ENCODE measurements around the gene CDK17. TPM values are rescaled to one million over a fixed set of nuclear protein-coding genes. Genes with fewer than 3 reads are reported as not detected.

The CDK17 gene
- total and polyA plus RNA-seq, 2 experiments from 2014 or later = 29.3 to 62.7 TPM

DNA sequence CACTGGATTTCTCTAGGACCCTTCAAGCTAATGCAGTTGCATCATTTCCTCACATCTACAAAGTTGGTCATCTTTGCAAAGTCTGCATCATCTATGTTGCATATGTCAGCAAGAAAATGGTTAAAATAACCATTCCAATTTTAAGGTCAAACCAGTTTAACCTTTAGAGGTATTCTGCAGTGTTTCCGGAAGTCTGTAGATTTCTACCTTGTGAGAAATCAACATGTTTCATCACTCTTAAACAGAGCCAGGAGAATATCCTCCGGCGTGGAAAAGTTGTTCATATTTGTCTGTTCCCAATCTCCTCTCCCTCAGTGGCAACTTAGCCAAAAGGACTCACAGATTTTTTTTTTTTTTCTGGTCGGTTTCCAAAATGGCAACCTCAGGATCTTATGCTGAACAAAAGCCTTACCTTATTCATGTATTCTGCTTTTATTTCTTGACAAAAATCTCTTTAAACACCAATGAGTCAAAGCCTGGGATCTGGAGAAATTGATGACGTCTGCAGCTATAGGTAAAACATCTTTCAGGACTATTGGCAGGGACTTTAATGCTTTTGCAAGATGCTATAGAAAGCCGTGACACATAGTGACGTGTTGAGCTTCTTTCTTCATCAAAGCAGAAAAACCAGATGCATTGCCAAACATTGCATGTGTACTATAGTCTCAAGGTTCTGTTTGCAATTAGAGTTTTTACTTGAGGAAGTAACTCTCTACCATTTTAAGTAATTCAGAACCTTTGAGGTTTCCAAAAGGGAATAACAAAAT is 16.0 kb upstream of the CDK17 start:
- peak overlapping the region; percentile 17; the same call in 1 of the 2 replicates for H2AFZ ChIP-seq
- H3K27me3 ChIP-seq (replicated peaks; ENCODE audit: insufficient read depth) = no peaks in the 10 kb centered on the region
- H3K9me2 ChIP-seq (ENCODE audit: insufficient read depth) = no peaks in the 10 kb centered on the region
- no peaks in the 10 kb centered on the region for H4K20me1 ChIP-seq (ENCODE audit: insufficient read depth)
- TF ChIP-seq EZH2phosphoT487 (IDR thresholded peaks at IDR 0.05; ENCODE audit: insufficient read depth, low read depth) = no peak
- TF ChIP-seq EZH2 (IDR thresholded peaks at IDR 0.05; ENCODE audit: insufficient read depth, poor library complexity, severe bottlenecking) = no peak
- H3K4me3 ChIP-seq = peak overlapping the region; percentile 34
- H3K36me3 ChIP-seq (ENCODE audit: low read depth) = no peaks in the 10 kb centered on the region
- peak overlapping the region; percentile 88 for H3K27ac ChIP-seq
- 2 to 5% methylated on average over 7 of the region's 7 CpGs for WGBS, 2 experiments (ENCODE audit: low coverage in 1 of 2, low lambda C conversion rate in 2 of 2, missing lambda C conversion rate in 2 of 2)
- peaks cover 37% of the 10 kb centered on the region for H3F3A ChIP-seq (ENCODE audit: insufficient read depth)
- H3K4me1 ChIP-seq (ENCODE audit: insufficient read depth) = peaks cover 34% of the 10 kb centered on the region
- H3K9me3 ChIP-seq (ENCODE audit: low read depth) = no peaks in the 10 kb centered on the region
- peak; percentile 97 for DNase-seq
- peak overlapping the region; percentile 60 for H3K9ac ChIP-seq
- in situ Hi-C loops (cut with MboI) = no loop called here
- H3K79me2 ChIP-seq (ENCODE audit: insufficient read depth) = no peaks in the 10 kb centered on the region
- peak overlapping the region; percentile 45 for H3K4me2 ChIP-seq (ENCODE audit: unreplicated experiment)

DNA sequence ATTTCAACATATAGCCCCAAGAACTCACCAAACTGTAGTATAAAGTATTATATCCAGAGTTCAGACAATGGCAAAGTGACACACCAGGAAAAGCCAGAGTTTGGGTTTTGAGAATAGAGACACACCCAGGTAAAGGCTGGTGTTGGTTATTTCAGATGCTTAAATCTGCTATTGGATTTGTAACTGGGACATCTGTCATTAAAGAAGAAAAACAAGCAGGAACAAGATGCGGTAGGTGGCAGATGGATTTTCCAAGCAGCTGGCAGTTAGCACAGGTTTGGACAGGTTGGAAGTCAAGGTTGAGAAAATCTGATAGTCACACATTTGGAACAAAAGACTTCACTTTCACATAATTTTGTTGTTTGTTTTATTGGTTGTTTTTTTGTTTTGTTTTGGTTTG is 14.4 kb upstream of the CDK17 start:
- Histone ChIP-seq H3K36me3 (ENCODE audit: low read depth) (no peaks in the 10 kb centered on the region), H3K27me3 (replicated peaks; ENCODE audit: insufficient read depth) (no peaks in the 10 kb centered on the region), H4K20me1 (ENCODE audit: insufficient read depth) (no peaks in the 10 kb centered on the region), H2AFZ (no peak overlapping the region), H3K4me3 (no peak overlapping the region), H3K9ac (no peak overlapping the region), H3K27ac (no peak overlapping the region), H3K9me3 (ENCODE audit: low read depth) (no peaks in the 10 kb centered on the region), H3K4me2 (ENCODE audit: unreplicated experiment) (no peak overlapping the region), H3K4me1 (ENCODE audit: insufficient read depth) (peaks cover 24% of the 10 kb centered on the region), H3K79me2 (ENCODE audit: insufficient read depth) (no peaks in the 10 kb centered on the region), H3F3A (ENCODE audit: insufficient read depth) (peaks cover 25% of the 10 kb centered on the region), H3K9me2 (ENCODE audit: insufficient read depth) (no peaks in the 10 kb centered on the region)
- no peak for TF ChIP-seq EZH2phosphoT487 (IDR thresholded peaks at IDR 0.05; ENCODE audit: insufficient read depth, low read depth)
- TF ChIP-seq EZH2 (IDR thresholded peaks at IDR 0.05; ENCODE audit: insufficient read depth, poor library complexity, severe bottlenecking) = no peak
- no peak for DNase-seq
- in situ Hi-C loops (cut with MboI) = no loop called here
- WGBS, 2 experiments (ENCODE audit: low coverage in 1 of 2, low lambda C conversion rate in 2 of 2, missing lambda C conversion rate in 2 of 2) = 93 to 100% methylated on average over 1 of the region's 1 CpG

DNA sequence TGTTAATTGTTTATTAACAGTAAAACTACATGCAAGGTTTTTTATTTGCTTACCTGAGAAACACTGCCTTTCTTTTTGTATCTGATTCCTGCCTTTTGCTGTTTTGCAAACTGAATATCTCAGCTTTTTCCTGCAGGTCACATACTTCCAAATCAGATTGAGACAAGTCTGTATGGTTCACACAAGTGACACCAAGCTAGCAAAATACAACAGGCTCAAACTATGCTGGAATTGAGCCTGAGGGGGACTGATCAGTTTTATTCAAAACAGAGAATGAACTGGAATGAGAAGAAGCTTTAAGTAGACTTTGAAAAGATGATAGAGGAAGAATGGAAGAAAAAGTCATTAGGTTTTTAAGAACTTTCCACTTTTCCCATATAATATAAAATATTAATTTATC is 12.2 kb upstream of the CDK17 start:
- H3K9me3 ChIP-seq (ENCODE audit: low read depth) = no peaks in the 10 kb centered on the region
- H3K79me2 ChIP-seq (ENCODE audit: insufficient read depth) = no peaks in the 10 kb centered on the region
- TF ChIP-seq EZH2phosphoT487 (IDR thresholded peaks at IDR 0.05; ENCODE audit: insufficient read depth, low read depth) (no peak), EZH2 (IDR thresholded peaks at IDR 0.05; ENCODE audit: insufficient read depth, poor library complexity, severe bottlenecking) (no peak)
- H3K4me2 ChIP-seq (ENCODE audit: unreplicated experiment) = no peak overlapping the region
- no peak for DNase-seq
- H3F3A ChIP-seq (ENCODE audit: insufficient read depth) = peaks cover 25% of the 10 kb centered on the region
- H4K20me1 ChIP-seq (ENCODE audit: insufficient read depth) = no peaks in the 10 kb centered on the region
- H3K27ac ChIP-seq = no peak overlapping the region
- in situ Hi-C loops (cut with MboI) = no loop called here
- no peak overlapping the region for H2AFZ ChIP-seq
- H3K4me3 ChIP-seq = no peak overlapping the region
- H3K27me3 ChIP-seq (replicated peaks; ENCODE audit: insufficient read depth) = no peaks in the 10 kb centered on the region
- peaks cover 23% of the 10 kb centered on the region for H3K4me1 ChIP-seq (ENCODE audit: insufficient read depth)
- no peaks in the 10 kb centered on the region for H3K36me3 ChIP-seq (ENCODE audit: low read depth)
- H3K9me2 ChIP-seq (ENCODE audit: insufficient read depth) = no peaks in the 10 kb centered on the region
- no peak overlapping the region for H3K9ac ChIP-seq

DNA sequence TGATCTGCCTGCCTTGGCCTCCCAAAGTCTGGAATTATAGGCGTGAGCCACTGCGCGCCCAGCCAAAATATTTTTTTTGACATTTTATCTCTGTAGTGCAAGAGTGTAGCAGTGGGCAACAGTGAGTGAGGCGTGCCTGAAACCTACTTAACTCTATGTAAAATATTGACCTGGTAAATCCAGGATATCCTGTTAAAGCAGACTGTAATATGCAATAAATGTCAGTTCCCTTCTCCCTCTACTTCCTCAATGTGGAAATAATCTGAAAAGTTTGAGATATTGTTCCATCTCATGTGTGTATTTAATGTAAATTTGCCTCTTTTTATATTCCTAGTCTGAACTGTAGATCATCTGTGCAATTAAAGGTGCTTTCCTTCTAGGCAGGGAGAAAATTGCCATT is 9.5 kb upstream of the CDK17 start:
- Histone ChIP-seq H3K9me2 (ENCODE audit: insufficient read depth) (no peaks in the 10 kb centered on the region), H4K20me1 (ENCODE audit: insufficient read depth) (no peaks in the 10 kb centered on the region), H3K79me2 (ENCODE audit: insufficient read depth) (no peaks in the 10 kb centered on the region), H3K36me3 (ENCODE audit: low read depth) (no peaks in the 10 kb centered on the region), H3K4me2 (ENCODE audit: unreplicated experiment) (no peak overlapping the region), H3F3A (ENCODE audit: insufficient read depth) (no peaks in the 10 kb centered on the region), H3K4me1 (ENCODE audit: insufficient read depth) (no peaks in the 10 kb centered on the region), H3K9ac (no peak overlapping the region), H2AFZ (no peak overlapping the region), H3K4me3 (no peak overlapping the region), H3K27ac (no peak overlapping the region), H3K27me3 (replicated peaks; ENCODE audit: insufficient read depth) (no peaks in the 10 kb centered on the region), H3K9me3 (ENCODE audit: low read depth) (no peaks in the 10 kb centered on the region)
- TF ChIP-seq EZH2phosphoT487 (IDR thresholded peaks at IDR 0.05; ENCODE audit: insufficient read depth, low read depth) (no peak), EZH2 (IDR thresholded peaks at IDR 0.05; ENCODE audit: insufficient read depth, poor library complexity, severe bottlenecking) (no peak)
- WGBS, 2 experiments (ENCODE audit: low coverage in 1 of 2, low lambda C conversion rate in 2 of 2, missing lambda C conversion rate in 2 of 2) = 95 to 96% methylated on average over 4 of the region's 4 CpGs
- in situ Hi-C loops (cut with MboI) = no loop called here
- no peak for DNase-seq
